COLO668 (cell line): ENCODE measurements around the gene GSTA5.
"Not testable (repeated sequence)": the region's sequence is repeated elsewhere in the genome, so short reads cannot be mapped to it uniquely, and the experiment has no call there.

Experiments
- DNase-seq: peaks from one replicate; lab custom pipeline; 2025; ENCODE audit not compliant: unreplicated experiment; lab: John Stamatoyannopoulos, UW

GSTA5 gene

GRCh38 chr6:52840763-52841585, at the start of gene GSTA5:
Gene GSTA5, minus strand, starts transcription at chr6:52840813.
- DNase-seq: no peak

- DNase-seq: no peak
Measured at GRCh38 chr6:52890018-52890417, 49.4 kb upstream of the GSTA5 start.

DNA sequence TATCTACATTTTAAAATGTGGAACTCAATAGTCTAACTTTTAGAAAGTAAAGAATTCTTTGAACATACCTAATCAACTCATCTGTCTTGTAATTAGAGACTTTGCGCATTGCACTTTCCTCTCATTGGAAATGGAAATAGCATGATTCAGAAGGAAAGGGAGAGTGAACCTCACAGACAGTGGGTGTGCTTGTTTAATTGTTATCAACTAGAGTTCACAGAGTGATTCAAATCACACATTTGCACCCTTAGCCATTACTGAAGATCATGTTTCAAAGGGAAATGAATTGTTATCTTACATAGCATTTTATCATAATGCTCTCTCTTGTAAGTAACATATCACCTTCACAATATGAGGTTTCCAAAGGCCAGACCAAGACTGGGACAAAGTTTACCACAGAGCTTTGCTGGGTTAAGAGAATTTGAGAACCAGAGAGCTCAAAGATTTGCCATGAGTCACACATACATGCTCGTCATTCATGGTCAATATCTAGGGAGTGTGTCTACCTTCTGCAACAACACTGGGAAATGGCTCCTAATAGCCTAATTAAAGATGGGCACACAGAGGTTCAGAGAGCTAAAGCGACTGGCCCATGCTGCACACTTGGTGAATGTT, 47.4 kb upstream of the GSTA5 start:
- DNase-seq: no peak

GRCh38 chr6:52881996-52882841, 41.6 kb upstream of the GSTA5 start:
- DNase-seq: peak; percentile 33

DNA sequence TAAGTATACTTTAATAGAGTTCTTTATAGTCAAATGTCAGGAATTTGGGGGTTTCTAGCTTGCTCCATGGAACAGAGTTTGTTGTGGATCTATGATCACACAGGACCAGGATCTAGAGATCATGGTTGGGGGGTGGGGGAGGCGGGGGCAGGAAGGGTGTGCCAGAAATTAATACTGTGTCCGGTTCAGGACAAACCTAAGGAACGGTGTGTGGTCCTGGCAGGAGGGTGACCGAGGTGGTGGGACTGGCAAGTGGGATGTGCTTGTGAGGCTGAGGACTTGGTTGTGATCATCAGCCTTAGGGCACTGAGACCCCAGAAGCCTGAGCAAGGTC, 41.0 kb upstream of the GSTA5 start:
- DNase-seq: no peak

DNA sequence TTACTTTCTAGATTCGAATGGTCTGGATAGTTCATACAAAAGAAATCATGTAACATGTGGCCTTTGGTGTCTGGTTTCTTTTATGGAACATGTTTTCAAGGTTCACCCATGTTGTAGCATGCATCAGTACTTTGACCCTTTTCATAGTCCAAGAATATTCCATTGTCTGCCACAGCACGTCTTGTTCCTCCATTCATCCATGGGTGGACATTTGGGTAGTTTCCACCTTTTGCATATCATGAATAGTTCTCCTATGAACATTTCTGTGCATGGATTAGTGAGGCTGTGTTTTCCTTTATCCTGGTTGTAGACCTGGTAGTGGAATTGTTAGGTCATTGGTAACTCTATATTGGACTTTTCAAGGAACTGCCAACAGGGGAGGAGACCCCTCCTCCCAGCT, 37.2 kb upstream of the GSTA5 start:
- no peak for DNase-seq

DNA sequence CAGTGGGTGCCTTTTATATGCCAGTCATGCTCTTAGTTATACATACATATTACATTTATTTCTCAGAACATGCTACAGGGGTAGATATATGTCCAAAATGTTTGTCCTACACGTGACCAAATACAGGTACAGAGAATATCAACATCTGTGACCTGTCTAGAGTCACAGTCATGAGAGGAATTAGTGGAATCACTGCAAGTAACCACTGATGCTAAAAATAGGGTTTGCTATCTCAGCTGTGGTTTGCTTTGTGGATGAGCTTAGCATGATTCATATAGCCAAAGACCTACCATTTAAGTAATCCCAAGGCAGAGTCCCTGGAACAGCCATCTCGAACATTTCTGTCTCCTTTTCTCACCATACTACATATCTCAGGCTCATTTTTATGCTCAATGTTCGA, 36.6 kb upstream of the GSTA5 start:
- no peak for DNase-seq

DNA sequence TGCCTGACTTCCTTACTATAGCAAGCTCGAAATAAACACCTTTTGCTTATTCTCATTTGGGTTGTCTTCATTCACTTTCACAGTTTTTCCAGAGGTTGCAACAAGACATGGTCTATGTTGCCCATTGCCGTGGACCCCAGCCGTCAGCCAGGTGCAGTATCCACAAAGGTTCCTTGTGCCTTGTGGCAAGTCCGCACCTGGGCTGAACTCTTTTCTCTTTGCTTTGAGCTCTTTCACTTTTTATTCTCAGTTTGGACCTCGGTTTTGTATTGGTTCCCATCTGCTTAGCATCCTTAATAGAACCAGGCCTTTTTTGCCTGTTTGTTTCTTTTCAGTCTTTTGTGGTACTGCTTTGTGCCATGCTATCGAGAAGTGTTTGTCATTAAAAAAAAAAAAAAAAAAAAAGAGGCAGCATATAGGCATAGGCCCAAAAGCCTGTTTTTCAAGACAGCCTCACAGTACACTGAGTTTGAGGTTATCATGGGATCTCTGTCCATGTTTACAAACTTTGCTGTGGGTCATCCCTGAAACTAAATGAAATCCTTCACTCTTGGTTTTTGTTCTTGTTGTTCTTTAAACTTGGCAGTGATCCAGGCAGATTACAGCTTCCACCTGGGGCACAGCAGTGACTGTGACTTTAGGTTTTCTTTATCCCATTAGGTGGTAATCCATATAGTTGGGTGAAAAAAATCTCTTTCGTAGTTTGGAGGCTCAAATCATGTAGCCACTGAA, 35.6 kb upstream of the GSTA5 start:
- no peak for DNase-seq

GRCh38 chr6:52872031-52872430, 31.4 kb upstream of the GSTA5 start:
- DNase-seq: no peak

- no peak for DNase-seq
Measured at GRCh38 chr6:52871621-52872020, 31.0 kb upstream of the GSTA5 start.

GRCh38 chr6:52870335-52871091, 29.9 kb upstream of the GSTA5 start:
- DNase-seq: not testable (repeated sequence)

DNA sequence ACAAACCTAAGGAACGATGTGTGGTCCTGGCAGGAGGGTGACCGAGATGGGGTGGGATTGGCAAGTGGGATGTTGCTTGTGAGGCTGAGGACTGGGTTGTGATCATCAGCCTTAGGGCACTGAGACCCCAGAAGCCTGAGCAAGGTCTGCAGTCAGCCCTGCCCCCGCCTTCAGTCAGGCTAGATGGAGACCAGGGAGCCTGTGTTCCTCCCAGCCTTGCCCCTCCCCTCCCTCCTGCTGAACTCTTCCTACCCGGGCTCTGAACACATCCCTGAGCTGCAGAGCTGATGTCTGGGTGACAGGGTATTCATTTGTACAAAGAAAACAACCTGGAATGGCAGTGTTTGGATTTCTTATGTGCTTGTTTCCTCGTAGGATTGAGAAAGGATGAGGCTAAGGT, 28.3 kb upstream of the GSTA5 start:
- not testable (repeated sequence) for DNase-seq

DNA sequence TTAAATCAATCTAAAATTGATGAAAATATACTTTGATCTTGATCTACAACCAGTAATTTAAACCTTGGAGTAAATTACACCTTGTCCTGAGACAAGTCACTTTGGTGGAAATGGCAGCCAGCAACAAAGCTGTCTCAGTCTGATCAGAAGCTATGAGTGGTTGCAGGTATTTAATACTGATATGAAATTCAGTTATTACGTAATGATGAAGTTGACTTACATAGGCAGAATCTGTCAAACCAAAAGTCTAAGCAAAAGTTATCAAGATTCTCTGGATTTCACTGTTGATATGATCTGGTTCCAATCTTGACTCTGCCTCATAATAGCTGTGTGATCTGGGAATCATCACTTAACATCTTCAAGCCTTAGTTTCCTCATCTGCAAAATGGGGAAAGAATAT, 27.6 kb upstream of the GSTA5 start:
- no peak for DNase-seq

DNA sequence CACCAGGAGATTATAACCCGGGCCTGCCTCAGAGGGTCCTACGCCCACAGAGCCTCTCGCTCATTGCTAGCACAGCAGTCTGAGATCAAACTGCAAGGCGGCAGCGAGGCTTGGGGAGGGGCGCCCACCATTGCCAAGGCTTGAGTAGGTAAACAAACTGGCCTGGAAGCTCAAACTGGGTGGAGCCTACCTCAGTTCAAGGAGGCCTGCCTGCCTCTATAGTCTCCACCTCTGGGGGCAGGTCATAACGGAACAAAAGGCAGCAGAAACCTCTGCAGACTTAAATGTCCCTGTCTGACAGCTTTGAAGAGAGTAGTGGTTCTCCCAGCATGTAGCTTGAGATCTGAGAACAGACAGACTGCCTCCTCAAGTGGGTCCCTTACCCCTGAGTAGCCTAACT, 20.5 kb upstream of the GSTA5 start:
- not testable (repeated sequence) for DNase-seq

DNA sequence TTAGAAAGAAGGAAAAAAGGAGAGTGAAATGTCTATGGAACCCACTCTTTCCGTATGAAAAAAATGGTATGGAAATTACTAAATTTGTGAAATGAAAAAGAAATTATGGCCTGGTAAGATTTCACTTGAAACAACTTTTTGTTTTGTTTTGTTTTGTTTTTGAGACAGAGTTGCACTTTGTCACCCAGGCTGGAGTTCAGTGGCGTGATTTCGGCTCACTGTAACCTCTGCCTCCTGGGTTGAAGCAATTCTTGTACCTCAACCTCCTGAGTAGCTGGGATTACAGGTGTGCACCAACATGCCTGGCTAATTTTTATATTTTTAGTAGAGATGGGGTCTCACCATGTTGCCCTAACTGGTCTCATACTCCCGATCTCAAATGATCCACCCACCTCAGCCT, 17.8 kb upstream of the GSTA5 start:
- DNase-seq: no peak

DNA sequence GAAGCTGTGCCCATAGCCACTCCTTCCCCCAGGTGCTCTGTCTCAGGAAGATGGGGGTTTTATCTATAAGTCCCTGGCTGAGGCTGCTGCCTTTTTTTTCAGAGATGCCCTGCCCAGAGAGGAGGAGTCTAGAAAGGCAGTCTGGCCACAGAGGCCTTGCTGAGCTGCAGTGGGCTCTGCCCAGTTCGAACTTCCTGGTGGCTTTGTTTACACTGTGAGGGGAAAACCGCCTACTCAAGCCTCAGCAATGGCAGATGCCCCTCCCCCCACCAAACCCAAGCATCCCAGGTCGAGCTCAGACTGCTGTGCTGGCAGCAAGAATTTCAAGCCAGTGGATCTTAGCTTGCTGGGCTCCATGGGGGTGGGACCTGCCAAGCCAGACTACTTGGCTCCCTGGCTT, 15.5 kb upstream of the GSTA5 start:
- DNase-seq: peak; percentile 45

- no peak for DNase-seq
Measured at GRCh38 chr6:52849137-52849536, 8.5 kb upstream of the GSTA5 start.

GRCh38 chr6:52846002-52846401, 5.4 kb upstream of the GSTA5 start:
- DNase-seq: no peak

- DNase-seq: no peak
Measured at GRCh38 chr6:52843605-52844004, 3.0 kb upstream of the GSTA5 start.
